IMR-90 (cell line): ENCODE data around the gene SEC31B. TPM values are rescaled to one million over a fixed set of nuclear protein-coding genes. Genes with fewer than 3 reads are reported as not detected.

ENCODE experiments used
- ATAC-seq: fragments of 200-7000 bp; cut with Tn5 transposase; 2 replicates; pipeline ENCODE4 v1.9.1; 2020; ENCODE audit warnings: low read depth, mild to moderate bottlenecking, moderate library complexity
- BruUV-seq: library from RNA; stranded (reverse); fragments of 400-500 nt; replicated peaks from 2 replicates; lab custom pipeline; 2021; lab: Mats Ljungman, UMichigan
- CTCF ChIA-PET: fragments of 300-600 bp; formaldehyde crosslinking; extraction: SDS; loops from one replicate; lab custom pipeline; 2021; ENCODE audit warnings: antibody characterized with exemption; lab: Yijun Ruan, JAX
- POLR2A ChIA-PET: fragments of 300-600 bp; sonication (Branson Sonifier 250); formaldehyde crosslinking; loops from one replicate; lab custom pipeline; 2022; ENCODE audit warnings: antibody characterized with exemption; ENCODE audit not compliant: unreplicated experiment; lab: Charles Lee
- DNase-seq: peaks from one replicate; pipeline ENCODE4 v3.0.0; 2013
- H2AFZ ChIP-seq: replicated peaks from 2 replicates; pipeline ENCODE3; 2013; ENCODE audit warnings: low read length, mild to moderate bottlenecking; ENCODE audit not compliant: poor library complexity
- H2AK5ac ChIP-seq: 2 replicates; pipeline ENCODE4 v1.6.1; 2013; ENCODE audit warnings: low read depth, low read length, inconsistent platforms
- H2AK9ac ChIP-seq: replicated peaks from 2 replicates; pipeline ENCODE3; 2013; ENCODE audit warnings: mild to moderate bottlenecking, low read depth, low read length, moderate library complexity; ENCODE audit not compliant: poor library complexity
- H2BK120ac ChIP-seq: 2 replicates; pipeline ENCODE4 v1.6.1; 2013; ENCODE audit warnings: low read depth, low read length, inconsistent platforms
- H2BK15ac ChIP-seq: 3 replicates; pipeline ENCODE4 v1.6.1; 2013; ENCODE audit warnings: low read depth, low read length, inconsistent platforms
- H2BK20ac ChIP-seq: 2 replicates; pipeline ENCODE4 v1.6.1; 2013; ENCODE audit warnings: low read depth, mild to moderate bottlenecking, inconsistent platforms, low read length, moderate library complexity
- H2BK5ac ChIP-seq: 2 replicates; pipeline ENCODE4 v1.6.1; 2013; ENCODE audit warnings: mild to moderate bottlenecking, low read depth, low read length, inconsistent platforms; ENCODE audit not compliant: poor library complexity, severe bottlenecking
- H3K14ac ChIP-seq: replicated peaks from 2 replicates; pipeline ENCODE4 v1.6.1; 2013; ENCODE audit warnings: low read depth, low read length, inconsistent platforms
- H3K18ac ChIP-seq: 2 replicates; pipeline ENCODE4 v1.6.1; 2013; ENCODE audit warnings: low read depth, low read length, control low read depth
- H3K23ac ChIP-seq: 2 replicates; pipeline ENCODE4 v1.6.1; 2013; ENCODE audit warnings: low read depth, low read length, inconsistent platforms
- H3K27ac ChIP-seq: 2 replicates; pipeline ENCODE4 v1.5.1; 2013; ENCODE audit warnings: mild to moderate bottlenecking, control low read depth, low read length; ENCODE audit not compliant: insufficient read depth
- H3K27me3 ChIP-seq: 2 replicates; pipeline ENCODE4 v1.6.1; 2013; ENCODE audit warnings: low read length; ENCODE audit not compliant: control insufficient read depth, insufficient read depth
- H3K36me3 ChIP-seq: 2 replicates; pipeline ENCODE4 v1.6.1; 2013; ENCODE audit warnings: low read length, mixed read lengths; ENCODE audit not compliant: control insufficient read depth, insufficient read depth
- H3K4ac ChIP-seq: 2 replicates; pipeline ENCODE4 v1.6.1; 2013; ENCODE audit warnings: low read depth, low read length, inconsistent platforms
- H3K4me1 ChIP-seq: 2 replicates; pipeline ENCODE4 v1.6.1; 2013; ENCODE audit warnings: low read length, mixed read lengths; ENCODE audit not compliant: control insufficient read depth, insufficient read depth
- H3K4me2 ChIP-seq: 2 replicates; pipeline ENCODE4 v1.6.1; 2013; ENCODE audit warnings: low read depth, mild to moderate bottlenecking, control low read depth, low read length, moderate library complexity
- H3K4me3 ChIP-seq: 2 replicates; pipeline ENCODE4 v1.5.1; 2013; ENCODE audit warnings: low read depth, mild to moderate bottlenecking, control low read depth, low read length, moderate library complexity; ENCODE audit not compliant: insufficient read depth
- H3K56ac ChIP-seq: 2 replicates; pipeline ENCODE4 v1.6.1; 2013; ENCODE audit warnings: low read length, inconsistent platforms; ENCODE audit not compliant: insufficient read depth; ENCODE audit errors: extremely low read depth
- H3K79me1 ChIP-seq, 2 experiments: 2 replicates each; pipeline ENCODE4 v1.6.1; 2013; ENCODE audit warnings: low read length in 2 of 2, inconsistent platforms in 1 of 2, low read depth in 1 of 2
- H3K9ac ChIP-seq: 2 replicates; pipeline ENCODE4 v1.6.1; 2013; ENCODE audit warnings: low read depth, low read length, control low read depth
- H3K9me1 ChIP-seq: 2 replicates; pipeline ENCODE4 v1.6.1; 2013; ENCODE audit warnings: low read length, inconsistent platforms; ENCODE audit not compliant: insufficient read depth
- H3K9me3 ChIP-seq: 2 replicates; pipeline ENCODE4 v1.6.1; 2013; ENCODE audit warnings: low read length; ENCODE audit not compliant: control insufficient read depth, insufficient read depth
- H4K20me1 ChIP-seq: 2 replicates; pipeline ENCODE4 v1.6.1; 2013; ENCODE audit warnings: low read length, inconsistent platforms; ENCODE audit not compliant: insufficient read depth
- H4K5ac ChIP-seq: 2 replicates; pipeline ENCODE4 v1.6.1; 2013; ENCODE audit warnings: mild to moderate bottlenecking, low read depth, low read length, control low read depth
- H4K8ac ChIP-seq, 2 experiments: 2 replicates each; pipeline ENCODE4 v1.6.1; 2013; ENCODE audit warnings: low read depth in 2 of 2, low read length in 2 of 2, control low read depth in 1 of 2, inconsistent platforms in 1 of 2
- H4K91ac ChIP-seq: 2 replicates; pipeline ENCODE4 v1.6.1; 2013; ENCODE audit warnings: low read depth, low read length, inconsistent platforms; ENCODE audit not compliant: insufficient read depth
- CEBPB ChIP-seq: IDR thresholded peaks from 2 replicates; pipeline ENCODE4 v1.6.1; 2012; ENCODE audit warnings: low read depth, low read length, improper control_type of control experiment
- FOS ChIP-seq: fragments of 150-350 bp; IDR thresholded peaks from 2 replicates; pipeline ENCODE4 v1.6.1; 2016; ENCODE audit warnings: low read depth, low read length
- MAZ ChIP-seq: IDR thresholded peaks from 2 replicates; pipeline ENCODE4 v1.6.1; 2012; ENCODE audit warnings: low read depth, mild to moderate bottlenecking, low read length, improper control_type of control experiment, moderate library complexity, borderline replicate concordance
- WGBS, 2 experiments: methylation state at CpG; one replicate each; pipeline versions ENCODE4 v1.1.5 to v1.1.7; 2013; ENCODE audit warnings: missing lambda C conversion rate in 2 of 2; ENCODE audit not compliant: insufficient read length in 1 of 2; ENCODE audit errors: extremely low coverage in 2 of 2; 5-methylcytosine and 5-hydroxymethylcytosine counted together
- dilution Hi-C: fragments of 300-500 bp; cut with HindIII; formaldehyde crosslinking; loops from one replicate; pipeline ENCODE4 v1.14.3; 2018; ENCODE audit warnings: low sequenced_read_pairs; ENCODE audit not compliant: unreplicated experiment
- in situ Hi-C: fragments of 300-500 bp; cut with MboI; formaldehyde crosslinking; loops from 3 replicates; pipeline ENCODE4 v1.14.3; 2019; ENCODE audit warnings: low sequenced_read_pairs, inconsistent platforms, mixed read lengths
- intact Hi-C: fragments of 100-400 bp; cut with micrococcal nuclease; formaldehyde crosslinking; loops from 2 replicates; pipeline ENCODE4 v1.10.0; 2022
- polyA plus RNA-seq, 3 experiments: library from polyadenylated mRNA; depleted of rRNA; stranded (reverse); fragments of >200 nt; gene quantifications; 2 replicates each; pipeline ENCODE4 v1.2.3, GENCODE V29; 2012; ENCODE audit warnings: low replicate concordance in 1 of 3
- total RNA-seq: library from RNA; depleted of rRNA; stranded (reverse); fragments of >200 nt; gene quantifications from 2 replicates; pipeline ENCODE4 v1.2.3, GENCODE V29; 2012

Gene SEC31B
- total and polyA plus RNA-seq, 2 of the 4 experiments (the other 2 are of a cell fraction): 1.3 to 8.1 TPM

DNA sequence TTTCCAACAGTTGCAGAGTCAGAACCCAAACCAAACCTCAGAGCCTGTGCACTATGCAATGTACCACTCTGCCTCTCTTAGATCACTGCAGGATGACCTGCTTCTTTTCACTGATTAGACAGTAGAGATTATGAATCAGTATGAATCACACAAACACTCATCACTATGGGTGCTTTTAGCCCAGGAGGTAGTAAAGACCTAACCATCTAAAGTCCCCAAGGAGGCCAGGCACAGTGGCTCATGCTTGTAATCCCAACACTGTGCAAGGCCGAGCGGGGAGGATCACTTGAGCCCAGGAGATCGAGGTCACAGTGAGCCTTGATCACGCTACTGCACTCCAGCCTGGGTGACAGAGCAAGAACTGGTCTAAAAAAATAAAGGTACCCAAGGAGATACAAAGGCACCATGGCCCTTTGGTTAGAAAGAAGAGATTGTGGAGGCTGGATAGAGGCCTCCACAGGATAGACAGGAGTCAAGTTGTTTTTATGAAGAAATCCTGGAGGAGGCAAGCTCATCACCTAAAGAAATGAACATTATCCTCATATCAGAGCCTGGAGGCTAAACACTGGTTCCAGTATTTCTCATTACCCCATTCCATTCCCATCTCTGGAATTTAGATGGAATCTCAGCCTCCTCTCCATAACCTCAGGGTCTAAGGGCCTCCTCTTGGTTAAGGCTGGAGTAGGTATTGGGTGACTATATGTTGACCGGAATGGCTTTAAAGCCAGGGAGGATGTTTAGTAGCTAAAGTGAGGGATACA, 12.9 kb downstream of the SEC31B start:
- Histone ChIP-seq H2BK120ac (no peak overlapping the region), H3K9me1 (peaks cover 3% of the 10 kb centered on the region; the same call in 1 of the 2 replicates), H2AFZ (no peak overlapping the region), H4K91ac (no peak overlapping the region), H2BK15ac (no peak overlapping the region), H3K4me3 (no peak overlapping the region), H4K8ac (no peak overlapping the region), H3K4me2 (no peak overlapping the region), H3K27ac (no peak overlapping the region), H3K9ac (no peak overlapping the region), H3K4ac (no peak overlapping the region), H3K23ac (no peak overlapping the region), H3K79me1 (no peaks in the 10 kb centered on the region), H2BK20ac (no peak overlapping the region), H2BK5ac (no peak overlapping the region), H3K56ac (no peak overlapping the region), H3K18ac (no peak overlapping the region), H3K27me3 (no peaks in the 10 kb centered on the region), H3K9me3 (no peaks in the 10 kb centered on the region), H2AK5ac (peak overlapping the region; percentile 5; the same call in 1 of the 2 replicates), H3K36me3 (peaks cover 14% of the 10 kb centered on the region), H3K14ac (no peak overlapping the region), H2AK9ac (no peak overlapping the region), H3K4me1 (no peaks in the 10 kb centered on the region; the same call in 1 of the 2 replicates), H4K20me1 (no peaks in the 10 kb centered on the region), H4K5ac (no peak overlapping the region)
- dilution Hi-C loops (no loop called here), intact Hi-C loops (loop anchor here (10.0 kb wide), 1 partner anchor 202 kb away; no protein-coding TSS in a partner anchor), in situ Hi-C loops (loop anchor here (5.0 kb wide), 2 partner anchors 74 to 164 kb away; no protein-coding TSS in a partner anchor)
- peak; percentile 49; the same call in 1 of the 2 replicates for TF ChIP-seq CEBPB
- TF ChIP-seq FOS: peak; percentile 54
- TF ChIP-seq MAZ: no peak
- ATAC-seq: peak; percentile 84
- BruUV-seq: no TSS peak
- no CpG with 5 or more reads among the region's 5 CpGs for WGBS, 2 experiments
- POLR2A ChIA-PET: no interaction called here
- DNase-seq: peak; percentile 86
- CTCF ChIA-PET: interaction anchor here (0.6 to 2.2 kb wide), 3 partner anchors 24 to 372 kb away, joined by 3 to 15 read pairs (median 4); no protein-coding TSS in a partner anchor
